ENCODE data around the gene PSMA8. TPM values are rescaled to one million over a fixed set of nuclear protein-coding genes. Genes with fewer than 3 reads are reported as not detected.
"Not testable (repeated sequence)": the region's sequence is repeated elsewhere in the genome, so short reads cannot be mapped to it uniquely, and the experiment has no call there.

The PSMA8 gene
- total RNA-seq, result not detected in 2 replicates
- polyA plus RNA-seq (2012), result not detected

DNA sequence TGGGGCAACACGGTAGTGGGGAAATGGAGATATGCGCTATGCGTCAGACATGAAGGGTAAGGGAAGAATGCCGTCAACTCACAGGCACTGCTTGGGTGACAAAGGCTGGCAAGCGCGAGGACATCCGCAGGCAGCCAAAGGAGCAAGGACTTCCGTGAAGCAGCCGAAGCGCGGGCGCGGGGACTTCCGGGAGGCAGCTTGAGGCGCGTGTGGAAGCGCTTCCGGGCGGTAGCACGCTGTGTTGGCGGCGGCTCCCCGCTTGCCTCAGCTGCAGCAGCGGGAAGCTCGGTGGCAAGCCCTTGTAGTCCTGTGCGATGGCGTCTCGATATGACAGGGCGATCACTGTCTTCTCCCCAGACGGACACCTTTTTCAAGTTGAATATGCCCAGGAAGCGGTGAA lies at the start of gene PSMA8:
TSS of gene PSMA8 (plus strand) at position 218 of the 400 bp plus-strand sequence. CDS start at position 315, 97 bp downstream.
- no peak for DNase-seq (ENCODE audit: low read depth)

DNA sequence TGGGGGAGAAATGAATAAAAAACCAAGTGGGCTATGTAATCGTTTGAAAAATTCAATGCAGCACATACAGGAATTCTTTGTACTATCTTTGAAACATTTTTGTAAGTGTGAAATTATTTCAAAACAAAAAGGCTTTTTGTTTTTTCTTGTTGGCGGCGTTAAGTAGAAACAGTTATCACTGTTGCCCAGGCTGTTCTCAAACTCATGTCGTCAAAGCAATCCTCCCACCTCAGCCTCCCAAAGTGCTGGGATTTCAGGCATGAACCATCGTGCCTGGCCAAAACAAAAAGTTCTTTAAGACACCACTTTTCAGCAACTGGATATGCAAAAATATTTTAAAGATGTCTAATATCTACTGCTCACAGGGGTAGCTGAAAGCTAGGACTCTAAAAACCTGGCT lies 48.6 kb upstream of the PSMA8 start:
- no peak for DNase-seq (ENCODE audit: low read depth)

DNA sequence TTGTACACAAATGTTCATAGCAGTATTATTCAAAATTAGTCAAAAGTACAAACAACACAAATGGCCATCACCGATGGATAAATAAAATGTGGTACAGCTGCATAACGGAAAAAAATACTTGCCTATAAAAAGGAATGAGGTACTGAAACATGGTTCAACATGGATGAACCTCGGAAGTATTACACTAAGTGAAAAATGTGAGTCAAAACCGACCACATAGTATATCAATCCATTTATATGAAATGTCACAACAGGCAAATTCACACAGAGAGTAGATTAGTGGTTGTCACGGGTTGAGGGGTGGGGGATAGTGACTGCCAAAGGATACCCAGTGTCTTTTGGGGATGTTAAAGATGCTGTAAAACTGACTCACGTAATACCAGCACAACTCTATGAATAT lies 46.7 kb upstream of the PSMA8 start:
- no peak for DNase-seq (ENCODE audit: low read depth)

DNA sequence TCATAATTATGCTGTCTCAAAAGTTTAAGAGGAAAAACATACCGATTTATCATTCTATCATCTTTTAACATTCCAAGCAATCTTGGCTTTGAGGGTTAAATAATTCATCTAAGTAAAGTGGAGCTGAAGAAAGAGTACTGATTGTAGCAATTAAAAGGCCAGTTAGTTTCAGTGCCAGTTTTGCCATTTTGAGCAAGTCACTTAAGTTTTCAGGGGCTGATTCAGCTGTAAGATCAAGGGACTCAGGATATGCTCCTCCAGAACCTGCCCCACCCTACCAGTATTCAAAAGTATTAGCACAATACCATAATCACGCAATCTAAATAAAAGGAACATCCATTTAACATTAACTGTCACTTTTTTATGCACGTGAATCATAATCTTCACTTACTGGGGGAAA lies 45.2 kb upstream of the PSMA8 start:
- no peak for DNase-seq (ENCODE audit: low read depth)

DNA sequence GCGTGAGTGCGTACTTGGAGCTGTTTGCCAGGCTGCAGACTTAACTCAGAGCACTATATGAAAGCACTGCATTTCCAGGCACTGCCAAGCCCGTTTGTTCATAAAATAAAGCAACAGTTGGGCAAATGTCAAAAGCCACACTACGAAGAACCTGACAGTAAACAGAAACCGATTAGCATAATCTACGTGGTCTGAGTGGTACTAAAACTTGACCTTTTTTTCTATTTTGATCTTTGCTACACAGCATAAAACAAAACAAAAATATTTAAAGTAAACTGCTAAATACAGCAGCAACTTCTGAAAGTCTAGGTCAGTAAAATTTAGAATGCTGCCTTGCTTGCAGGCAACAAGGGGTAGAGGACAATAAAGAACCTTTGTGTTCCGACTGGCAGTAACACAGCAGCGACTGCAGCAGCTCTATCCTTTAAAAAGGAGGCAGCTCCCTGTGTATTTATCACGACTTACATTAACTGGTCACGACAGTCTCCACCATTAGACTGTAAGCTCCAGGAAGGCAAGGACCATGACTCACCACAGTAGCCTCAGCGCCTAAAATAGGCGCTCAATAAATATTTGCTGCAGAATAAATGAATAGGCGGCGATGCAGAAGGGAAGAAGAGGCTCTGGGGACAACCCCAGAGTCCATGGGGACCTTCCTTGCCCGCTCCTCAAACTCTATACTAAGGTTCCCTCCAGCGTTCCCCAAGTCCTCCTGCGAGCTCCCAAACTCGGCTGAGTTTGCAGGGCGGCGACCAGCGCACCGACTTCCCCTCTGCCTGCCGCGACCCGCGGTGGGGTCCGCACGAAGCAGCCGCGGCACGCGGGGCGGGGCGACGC lies 44.2 kb upstream of the PSMA8 start:
- DNase-seq (ENCODE audit: low read depth), result peak; percentile 40

DNA sequence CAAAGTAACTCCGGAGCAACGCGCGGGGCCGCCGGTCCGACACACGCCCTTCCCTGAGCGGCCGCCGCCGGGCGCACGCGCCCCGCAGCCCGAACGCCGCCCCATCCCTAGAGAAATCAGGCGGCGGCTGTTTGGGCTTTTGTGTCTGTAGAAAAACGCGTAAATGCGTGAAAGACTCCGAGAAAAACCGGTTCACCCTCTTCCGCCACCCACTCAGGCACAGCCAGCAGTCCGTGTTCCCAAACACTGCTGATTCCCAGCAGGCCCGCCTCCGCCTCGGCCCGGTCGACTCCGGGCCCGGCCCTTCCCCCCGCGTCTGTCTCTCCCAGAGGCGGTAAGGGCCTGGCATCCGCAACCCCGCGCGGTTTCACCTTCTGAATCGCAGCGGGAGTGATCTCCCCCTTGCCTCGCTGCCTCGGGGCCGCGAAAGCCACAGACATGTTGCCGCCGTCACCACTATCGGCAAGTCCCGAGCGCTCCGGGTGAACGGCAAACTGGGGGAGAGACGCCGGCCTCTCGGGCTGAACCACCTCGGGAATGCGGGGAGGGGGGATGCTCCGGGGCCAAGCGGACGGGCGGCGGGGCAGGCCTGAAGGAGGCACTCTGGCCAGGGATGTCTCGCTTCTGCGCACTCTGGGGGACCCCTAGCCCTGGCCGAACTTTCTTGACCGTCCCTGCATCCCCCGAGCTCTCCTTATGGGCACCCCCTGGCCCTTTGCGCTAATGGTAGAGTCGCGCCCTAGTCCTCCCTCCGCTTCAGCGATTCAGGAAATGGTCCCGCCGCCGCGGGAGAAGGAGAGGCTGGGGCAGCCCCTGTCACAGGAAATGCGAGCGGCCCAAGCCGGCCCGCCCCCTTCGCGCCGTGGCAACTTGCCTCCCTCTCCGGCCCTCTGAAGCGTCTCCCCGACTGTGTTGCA lies 43.3 kb upstream of the PSMA8 start, which contains the start of gene SS18:
TSS of gene SS18 (minus strand) at position 484 of the 917 bp plus-strand sequence. CDS start at position 440, 44 bp downstream.
- DNase-seq (ENCODE audit: low read depth), result peak; percentile 96

DNA sequence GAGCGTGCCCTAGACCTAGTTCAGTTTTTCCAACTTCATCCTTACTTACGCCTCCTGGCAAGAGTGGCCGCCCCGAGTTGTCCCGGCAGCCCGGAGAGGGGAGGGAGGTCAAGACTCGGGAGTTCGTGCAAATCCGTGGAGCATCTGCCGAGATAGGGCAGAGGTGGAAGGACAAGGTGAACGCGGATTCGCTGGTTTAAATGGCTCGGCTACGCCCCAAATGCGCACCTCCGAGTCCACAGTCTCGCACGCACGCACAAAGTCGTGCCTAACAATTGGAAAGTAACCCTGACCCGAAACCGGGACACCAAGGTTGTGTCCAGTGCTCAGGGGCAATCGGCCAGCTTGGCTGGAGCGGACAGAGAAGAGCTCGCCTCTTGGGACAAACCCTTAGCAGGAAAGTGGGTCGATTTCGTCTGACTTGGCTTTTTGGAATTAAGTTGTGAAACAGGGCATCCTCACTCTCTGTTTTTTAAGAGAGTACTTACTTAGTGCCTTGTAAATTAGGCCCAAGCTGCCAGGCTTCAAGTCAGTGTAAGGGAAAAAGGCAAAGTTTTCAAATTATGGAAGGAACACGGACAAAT lies 42.5 kb upstream of the PSMA8 start:
- DNase-seq (ENCODE audit: low read depth), result no peak

DNA sequence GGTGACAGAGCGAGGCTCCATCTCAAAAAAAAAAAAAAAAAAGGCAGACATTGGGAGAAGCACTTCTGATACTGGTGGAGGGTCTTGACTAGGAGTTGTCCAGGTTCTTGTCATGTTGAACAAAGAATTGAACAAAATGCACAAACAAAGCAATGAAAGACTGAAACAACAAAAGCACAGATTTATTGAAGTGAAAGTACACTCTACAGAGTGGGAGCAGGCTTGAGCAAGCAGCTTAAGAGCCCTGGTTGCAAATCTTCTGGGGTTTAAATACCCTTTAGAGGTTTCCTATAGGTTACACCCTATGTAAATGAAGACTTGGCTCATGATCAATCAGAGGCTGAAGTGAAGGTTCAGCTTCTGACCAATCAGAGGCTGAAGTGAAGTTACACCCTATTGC lies 36.8 kb upstream of the PSMA8 start:
- DNase-seq (ENCODE audit: low read depth), result no peak

DNA sequence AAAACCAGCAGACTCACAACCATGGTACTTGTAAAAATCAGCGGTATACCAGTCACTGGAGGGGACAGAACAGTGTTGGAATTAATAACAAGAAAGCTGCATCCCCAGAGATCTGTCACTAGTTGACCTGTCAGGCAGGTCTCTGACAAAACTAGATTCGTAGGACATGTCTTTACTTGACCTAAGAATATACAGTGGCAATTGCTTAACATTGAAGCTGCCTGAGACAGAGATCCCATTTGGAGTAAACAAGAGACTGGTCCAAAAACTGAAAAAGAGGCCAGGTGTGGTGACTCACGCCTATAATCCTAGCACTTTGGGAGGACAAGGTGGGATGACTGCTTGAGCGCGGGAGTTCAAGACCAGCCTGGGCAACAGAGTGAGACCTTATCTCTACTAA lies 36.1 kb upstream of the PSMA8 start:
- DNase-seq (ENCODE audit: low read depth), result no peak

DNA sequence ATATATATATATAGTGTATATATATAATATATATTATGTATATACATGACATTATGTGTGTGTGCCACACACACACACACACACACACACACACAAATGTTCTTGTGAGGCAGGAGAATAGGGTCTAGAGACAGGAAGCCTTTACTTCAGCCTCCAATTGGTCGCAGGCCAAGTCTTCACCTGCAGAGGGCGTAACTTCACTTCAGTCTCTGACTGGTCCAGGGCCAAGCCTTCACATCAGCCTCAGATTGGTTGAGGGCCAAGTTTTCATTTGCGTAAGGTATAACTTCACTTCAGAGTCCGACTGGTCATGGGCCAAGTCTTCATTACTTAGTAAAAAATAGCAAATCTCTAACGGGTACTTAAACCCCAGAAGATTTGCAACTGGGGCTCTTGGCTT lies 30.1 kb upstream of the PSMA8 start:
- no peak for DNase-seq (ENCODE audit: low read depth)

DNA sequence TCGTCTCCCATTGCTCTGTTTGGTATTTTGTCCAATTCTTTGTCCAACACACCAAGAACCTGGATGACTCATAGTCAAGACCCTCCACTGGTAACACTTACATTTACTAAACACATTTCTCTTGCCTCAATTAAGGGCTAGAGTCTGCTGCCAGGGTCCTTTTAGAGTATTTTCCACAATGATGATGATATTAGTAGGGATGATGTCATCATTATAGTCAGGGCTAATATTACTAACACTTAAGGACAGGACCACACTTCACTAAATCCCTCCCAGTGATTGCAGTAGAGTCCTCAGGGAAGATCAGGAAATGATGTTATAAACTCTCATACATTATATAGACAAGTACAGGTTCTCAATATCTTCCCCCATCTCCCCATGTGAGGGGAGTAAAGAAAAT lies 29.6 kb upstream of the PSMA8 start:
- no peak for DNase-seq (ENCODE audit: low read depth)

DNA sequence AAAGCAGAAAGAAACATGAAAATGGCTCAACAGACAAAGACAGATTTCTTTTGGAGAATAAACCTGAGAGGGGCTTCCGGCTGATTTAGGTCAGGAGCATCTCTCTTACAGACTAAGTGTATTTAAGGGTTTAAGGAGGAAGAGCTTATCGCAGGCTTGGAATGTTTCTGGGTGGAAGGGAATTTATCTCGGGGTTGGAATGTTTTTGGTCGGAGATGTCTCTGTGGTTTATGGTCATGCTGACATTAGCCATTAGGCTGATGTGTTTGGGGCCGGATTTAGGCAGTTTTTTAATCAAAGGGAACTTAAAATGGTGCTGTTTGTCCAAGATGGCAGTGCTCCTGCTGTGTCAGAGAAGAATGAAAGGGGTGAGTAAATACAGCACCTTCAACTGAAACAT lies 14.4 kb upstream of the PSMA8 start:
- DNase-seq (ENCODE audit: low read depth), result peak; percentile 18

DNA sequence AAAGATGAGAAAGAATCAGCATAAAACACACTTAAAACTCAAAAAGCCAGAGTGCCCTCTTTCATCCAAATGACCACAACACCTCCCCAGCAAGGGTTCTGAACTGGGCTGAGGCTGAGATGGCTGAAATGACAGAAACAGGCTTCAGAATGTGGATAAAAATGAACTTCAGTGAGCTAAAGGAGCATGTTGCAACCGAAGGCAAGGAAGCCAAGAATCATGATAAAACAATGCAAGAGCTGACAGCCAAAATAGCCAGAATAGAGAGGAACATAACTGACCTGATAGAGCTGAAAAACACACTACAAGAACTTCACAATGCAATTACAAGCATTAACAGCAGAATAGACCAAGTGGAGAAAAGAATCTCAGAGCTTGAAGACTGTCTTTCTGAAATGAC lies 12.2 kb upstream of the PSMA8 start:
- DNase-seq (ENCODE audit: low read depth), result no peak

DNA sequence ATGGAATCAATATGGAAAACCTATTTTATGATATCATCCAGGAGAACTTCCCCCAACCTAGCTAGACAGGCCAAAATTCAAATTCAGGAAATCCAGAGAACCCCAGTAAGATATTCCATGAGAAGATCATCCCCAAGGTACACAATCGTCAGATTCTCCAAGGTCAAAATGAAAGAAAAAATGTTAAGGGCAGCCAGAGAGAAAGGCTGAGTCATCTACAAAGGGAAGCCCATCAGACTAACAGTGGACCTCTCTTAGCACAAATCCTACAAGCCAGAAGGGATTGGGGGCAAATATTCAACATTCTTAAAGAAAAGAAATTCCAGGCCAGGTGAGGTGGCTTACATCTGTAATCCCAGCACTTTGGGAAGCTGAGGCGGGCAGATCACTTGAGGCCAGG lies 11.7 kb upstream of the PSMA8 start:
- DNase-seq (ENCODE audit: low read depth), result not testable (repeated sequence)

DNA sequence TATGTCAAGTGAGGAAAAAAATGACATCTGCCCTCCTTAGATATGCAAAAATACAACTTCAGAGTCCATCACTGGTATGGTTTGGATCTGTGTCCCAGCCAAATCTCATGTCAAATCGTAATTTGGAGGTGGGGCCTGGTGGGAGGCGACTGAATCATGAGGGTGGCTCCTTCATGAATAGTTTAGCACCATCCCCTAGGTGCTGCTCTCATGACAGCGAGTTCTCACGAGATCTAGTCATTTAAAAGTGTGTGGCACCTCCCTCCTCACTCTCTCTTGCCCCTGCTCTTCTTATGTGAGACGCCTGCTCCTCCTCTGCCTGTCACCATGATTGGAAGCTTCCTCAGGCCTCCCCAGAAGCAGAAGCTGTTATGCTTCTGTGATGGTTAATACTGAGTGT lies 5.9 kb upstream of the PSMA8 start:
- DNase-seq (ENCODE audit: low read depth), result no peak

DNA sequence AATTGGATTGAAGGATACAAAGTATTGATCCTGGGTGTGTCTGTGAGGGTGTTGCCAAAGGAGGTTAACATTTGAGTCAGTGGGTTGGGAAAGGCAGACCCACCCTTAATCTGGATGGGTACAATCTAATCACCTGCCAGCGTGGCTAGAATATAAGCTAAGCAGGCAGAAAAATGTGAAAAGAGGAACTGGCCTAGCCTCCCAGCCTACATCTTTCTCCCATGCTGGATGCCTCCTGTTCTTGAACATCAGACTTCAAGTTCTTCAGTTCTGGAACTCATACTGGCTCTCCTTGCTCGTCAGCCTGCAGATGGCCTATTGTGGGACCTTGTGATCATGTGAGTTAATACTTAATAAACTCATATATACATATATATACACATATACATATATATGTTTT lies 5.5 kb upstream of the PSMA8 start:
- DNase-seq (ENCODE audit: low read depth), result not testable (repeated sequence)

DNA sequence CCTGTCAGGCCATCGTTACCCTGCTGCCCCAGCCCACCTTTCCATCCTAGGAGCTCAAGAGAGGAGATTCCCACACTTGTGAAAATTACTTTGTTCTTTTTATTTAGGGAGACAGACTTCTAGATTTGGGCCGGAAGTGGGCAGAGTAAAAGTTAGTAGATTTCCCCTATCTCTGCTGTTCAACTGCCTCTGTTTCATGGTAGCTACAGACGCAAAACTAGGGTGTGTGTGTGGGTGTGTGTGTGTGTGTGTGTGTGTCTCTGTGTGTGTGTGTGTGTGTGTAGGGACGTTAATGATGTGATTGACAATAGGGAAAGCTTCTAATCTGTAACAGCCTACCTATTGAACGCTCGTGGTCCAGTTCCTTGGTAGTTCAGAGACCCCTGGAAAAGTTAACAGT lies 438 bp downstream of the PSMA8 start:
- DNase-seq (ENCODE audit: low read depth), result no peak

DNA sequence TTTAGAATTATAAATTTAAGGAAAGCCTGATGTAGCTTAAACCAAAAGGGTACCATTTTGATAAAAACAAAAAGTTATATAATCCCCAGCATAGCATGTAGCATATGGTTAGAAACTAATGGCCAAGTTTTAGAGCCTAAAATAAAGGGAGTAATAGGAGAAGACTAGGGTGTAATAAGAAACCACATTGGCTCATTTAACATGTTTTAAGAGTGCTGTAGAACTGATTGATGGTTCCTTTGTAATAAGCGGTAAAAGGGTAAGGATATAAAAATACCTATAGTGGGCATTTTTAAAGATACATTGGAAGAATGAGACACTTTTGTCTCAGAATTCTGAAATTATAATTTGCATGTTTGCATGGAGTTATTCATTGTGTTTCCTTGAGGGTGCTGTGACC lies 1.9 kb downstream of the PSMA8 start:
- DNase-seq (ENCODE audit: low read depth), result no peak

DNA sequence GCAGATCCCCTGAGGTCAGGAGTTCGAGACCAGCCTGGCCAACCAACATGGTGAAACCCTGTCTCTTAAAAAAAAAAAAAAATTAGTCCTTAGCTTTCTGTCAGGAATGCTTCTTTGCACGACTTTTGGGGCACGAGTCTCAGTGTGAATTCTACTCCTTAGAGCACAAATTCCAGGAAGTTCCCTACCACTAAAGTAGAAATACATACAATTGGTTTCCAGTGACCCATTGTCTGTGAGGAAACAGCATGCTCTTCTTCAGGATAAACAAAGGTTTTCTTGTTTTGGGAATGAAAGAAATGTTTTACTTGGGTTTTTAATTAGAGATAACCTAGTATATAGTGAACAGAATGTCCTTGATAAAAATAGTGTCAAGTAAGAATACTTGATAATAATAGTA lies 23.7 kb downstream of the PSMA8 start:
- no peak for DNase-seq (ENCODE audit: low read depth)

DNA sequence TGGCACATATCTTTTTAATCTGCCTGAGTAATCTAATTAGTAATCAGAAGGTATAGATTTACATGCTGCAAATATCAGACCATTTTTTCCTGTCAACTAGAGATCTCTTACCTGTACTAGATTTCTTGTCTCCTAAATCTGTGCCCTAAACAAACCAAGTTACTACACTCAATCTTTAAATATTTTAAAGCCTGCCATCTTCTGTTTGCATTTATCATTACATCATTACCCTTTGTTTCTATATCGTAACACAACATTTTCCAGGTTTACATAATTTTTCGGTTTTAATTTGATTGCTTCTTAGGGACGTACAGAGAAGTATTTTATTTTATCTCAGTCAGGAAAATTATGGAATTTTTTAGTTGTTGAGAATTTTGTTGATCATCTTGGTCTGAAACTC lies 25.7 kb downstream of the PSMA8 start:
- DNase-seq (ENCODE audit: low read depth), result no peak

DNA sequence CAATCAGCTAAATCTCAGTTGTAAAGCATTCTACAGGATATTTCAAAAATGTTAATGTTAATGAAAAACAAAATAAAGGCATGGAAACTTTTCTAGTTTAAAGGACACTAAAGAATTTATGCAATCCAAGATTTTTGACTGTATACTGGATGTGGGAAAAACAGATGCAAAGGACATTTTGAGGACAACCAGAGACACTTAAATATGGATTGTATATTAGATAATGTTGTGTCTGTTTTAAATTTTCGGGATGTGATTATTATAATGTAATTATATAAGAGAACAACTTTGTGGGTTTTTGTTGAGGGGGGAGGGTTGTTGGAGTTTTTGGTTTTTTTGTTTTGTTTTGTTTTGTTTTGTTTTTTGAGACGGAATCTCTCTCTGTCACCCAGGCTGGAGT lies 30.9 kb downstream of the PSMA8 start:
- DNase-seq (ENCODE audit: low read depth), result no peak

DNA sequence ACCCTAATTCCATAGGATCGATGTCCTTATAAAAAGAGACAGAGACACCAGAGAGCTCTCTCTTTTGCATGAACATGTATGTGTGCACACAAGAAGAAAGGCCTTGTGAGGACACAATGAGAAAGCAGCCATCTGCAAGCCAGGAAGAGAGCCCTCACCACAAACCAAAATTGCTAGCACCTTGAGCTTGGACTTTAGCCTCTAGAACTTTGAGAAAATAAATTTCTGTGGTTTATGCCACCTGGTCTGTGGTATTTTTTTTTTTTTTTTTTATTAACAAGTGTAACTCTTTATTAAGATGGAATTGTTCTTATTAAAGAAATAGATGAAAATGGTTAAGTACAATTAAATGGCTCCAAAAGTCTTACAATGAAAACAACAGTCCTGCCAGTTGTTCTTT lies 33.9 kb downstream of the PSMA8 start:
- not testable (repeated sequence) for DNase-seq (ENCODE audit: low read depth)
